ENCODE results near the gene CYS1. TPM values are rescaled to one million over a fixed set of nuclear protein-coding genes. Genes with fewer than 3 reads are reported as not detected.

Gene CYS1
- total RNA-seq, 1 experiment from 2014 or later = 1.2 TPM

GRCh38 chr2:10084223-10084865 lies 4.1 kb upstream of the CYS1 start:
- H3K9me3 Mint-ChIP-seq = no peaks in the 10 kb centered on the region
- DNase-seq (ENCODE audit: low spot score) (no peak), ATAC-seq (no peak)
- peaks cover 30% of the 10 kb centered on the region for H3K27me3 Mint-ChIP-seq (ENCODE audit: low read depth)
- peaks cover 15% of the 10 kb centered on the region for H3K4me1 Mint-ChIP-seq
- H3K4me3 Mint-ChIP-seq = no peak overlapping the region
- H3K36me3 Mint-ChIP-seq = no peaks in the 10 kb centered on the region
- POLR2A ChIA-PET = no interaction called here
- no peak overlapping the region; the same call in 1 of the 2 replicates for H3K27ac Mint-ChIP-seq
- TF ChIP-seq PREB (CRISPR knock-in tag; IDR thresholded peaks at IDR 0.05; ENCODE audit: borderline replicate concordance) (no peak), SMAD4 (CRISPR knock-in tag; IDR thresholded peaks at IDR 0.05) (no peak), ZNF121 (CRISPR knock-in tag; IDR thresholded peaks at IDR 0.05) (no peak), ESRRA (CRISPR knock-in tag; IDR thresholded peaks at IDR 0.05; ENCODE audit: borderline replicate concordance) (no peak), E2F4 (CRISPR knock-in tag; IDR thresholded peaks at IDR 0.05; ENCODE audit: borderline replicate concordance, low read depth) (no peak), E2F5 (CRISPR knock-in tag; IDR thresholded peaks at IDR 0.05) (no peak), STAT6 (CRISPR knock-in tag; conservative IDR thresholded peaks at IDR 0.05; ENCODE audit: low read depth) (no peak)
- CTCF ChIA-PET = interaction anchor here (1.4 to 5.4 kb wide), 3 partner anchors 11 to 40 kb away, joined by 5 to 37 read pairs (median 20); no protein-coding TSS in a partner anchor

GRCh38 chr2:10083692-10084211 lies 3.5 kb upstream of the CYS1 start:
- ChIA-PET CTCF (interaction anchor here (1.0 to 5.4 kb wide), 3 partner anchors 13 to 284 kb away, joined by 3 to 37 read pairs (median 10); no protein-coding TSS in a partner anchor), POLR2A (no interaction called here)
- Mint-ChIP-seq H3K4me3 (no peak overlapping the region), H3K27ac (no peak overlapping the region), H3K9me3 (no peaks in the 10 kb centered on the region), H3K4me1 (peaks cover 18% of the 10 kb centered on the region), H3K36me3 (no peaks in the 10 kb centered on the region; the same call in 1 of the 2 replicates), H3K27me3 (ENCODE audit: low read depth) (peaks cover 36% of the 10 kb centered on the region)
- DNase-seq (ENCODE audit: low spot score) = no peak
- no peak for ATAC-seq
- no peak for TF ChIP-seq NFATC4 (CRISPR knock-in tag; IDR thresholded peaks at IDR 0.05)
- TF ChIP-seq TEAD1 (CRISPR knock-in tag; IDR thresholded peaks at IDR 0.05) = no peak
- TF ChIP-seq ZNF671 (CRISPR knock-in tag; IDR thresholded peaks at IDR 0.05) = no peak
- TF ChIP-seq ZMAT4 (CRISPR knock-in tag; IDR thresholded peaks at IDR 0.05) = no peak

- Mint-ChIP-seq H3K27ac (no peak overlapping the region), H3K27me3 (ENCODE audit: low read depth) (peaks cover 43% of the 10 kb centered on the region), H3K4me1 (peaks cover 18% of the 10 kb centered on the region), H3K4me3 (no peak overlapping the region), H3K9me3 (no peaks in the 10 kb centered on the region), H3K36me3 (no peaks in the 10 kb centered on the region; the same call in 1 of the 2 replicates)
- ChIA-PET CTCF (interaction anchor here (1.0 to 2.7 kb wide), 4 partner anchors 10 to 284 kb away, joined by 3 to 10 read pairs (median 8); no protein-coding TSS in a partner anchor), POLR2A (no interaction called here)
- DNase-seq (ENCODE audit: low spot score) (no peak), ATAC-seq (no peak)
- TF ChIP-seq IRF1 (CRISPR knock-in tag; IDR thresholded peaks at IDR 0.05) (no peak), MAX (CRISPR knock-in tag; IDR thresholded peaks at IDR 0.05) (no peak), JUN (CRISPR knock-in tag; IDR thresholded peaks at IDR 0.05) (no peak), RELA (CRISPR knock-in tag; IDR thresholded peaks at IDR 0.05; ENCODE audit: borderline replicate concordance) (no peak), ETV6 (CRISPR knock-in tag; IDR thresholded peaks at IDR 0.05) (no peak), FOXP4 (CRISPR knock-in tag; IDR thresholded peaks at IDR 0.05) (no peak)
These were observed 2.8 kb upstream of the CYS1 start for GRCh38 chr2:10083046-10083445.
